GF-D8 (cell line): Measurements from ENCODE around the gene NFIA.
"Not testable (repeated sequence)": the region's sequence is repeated elsewhere in the genome, so short reads cannot be mapped to it uniquely, and the experiment has no call there.

Experiments
- DNase-seq: peaks from one replicate; lab custom pipeline; 2025; lab: John Stamatoyannopoulos, UW

NFIA gene

DNA sequence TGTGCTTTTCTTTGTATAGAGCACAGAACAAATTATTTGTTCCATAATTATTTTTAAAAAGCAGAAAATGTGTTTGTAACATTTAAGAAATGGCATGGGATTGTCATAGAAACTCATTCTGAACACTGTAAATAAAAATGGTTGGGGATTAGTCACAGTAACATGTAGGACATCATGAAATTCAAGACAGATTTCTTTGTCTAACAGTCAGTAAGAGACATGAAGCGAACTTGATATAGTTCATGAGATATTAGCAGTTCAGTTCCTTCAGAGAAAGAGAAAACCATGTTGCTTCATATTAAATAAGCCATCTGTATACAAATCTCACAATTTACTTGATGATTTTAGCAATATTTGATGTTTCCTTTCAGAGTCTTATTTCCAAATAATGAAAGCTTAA, 19.7 kb downstream of the NFIA start:
- DNase-seq, result no peak

GRCh38 chr1:61102621-61103020, 20.3 kb downstream of the NFIA start:
- no peak for DNase-seq

DNA sequence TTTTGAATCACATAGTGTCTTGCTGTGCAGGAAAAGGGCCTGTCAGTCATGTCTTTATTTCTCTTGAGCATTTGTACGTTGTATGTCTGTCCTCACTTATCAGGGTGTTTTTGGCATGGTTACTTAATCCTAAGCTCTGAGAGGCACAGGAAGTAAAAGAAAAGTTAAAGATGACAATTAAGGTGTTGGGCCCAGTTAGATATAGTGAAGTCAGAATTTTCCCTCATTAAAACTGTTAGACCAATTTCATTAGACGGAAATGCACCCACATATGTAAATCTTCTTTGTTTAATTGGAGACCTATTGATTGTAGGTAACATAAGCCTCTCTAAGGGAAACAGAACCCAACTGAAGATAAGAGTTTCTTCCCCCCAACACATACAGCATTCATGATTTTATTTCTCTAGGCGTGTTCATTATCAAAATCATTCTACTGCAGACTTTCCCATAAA, 21.9 kb downstream of the NFIA start:
- no peak for DNase-seq

DNA sequence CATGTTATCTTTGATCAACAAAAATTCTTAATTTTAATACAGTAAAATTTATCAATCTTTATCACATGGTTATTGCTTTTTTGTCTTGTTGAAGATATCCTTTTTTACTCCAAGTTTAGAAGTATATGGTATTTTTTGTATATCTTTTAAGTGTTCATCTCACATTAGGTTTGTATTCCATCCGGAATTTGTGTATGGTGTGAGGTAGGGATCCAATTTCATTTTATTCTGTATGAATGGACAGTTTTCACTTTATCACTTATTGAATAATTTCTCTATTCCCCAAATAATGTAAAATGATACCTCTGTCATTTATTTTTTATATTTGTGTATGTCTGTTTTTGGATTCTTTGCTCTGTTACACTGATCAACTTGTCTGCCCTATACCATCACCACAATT, 25.3 kb downstream of the NFIA start:
- no peak for DNase-seq

GRCh38 chr1:61109158-61109557, 26.8 kb downstream of the NFIA start:
- DNase-seq, result no peak

DNA sequence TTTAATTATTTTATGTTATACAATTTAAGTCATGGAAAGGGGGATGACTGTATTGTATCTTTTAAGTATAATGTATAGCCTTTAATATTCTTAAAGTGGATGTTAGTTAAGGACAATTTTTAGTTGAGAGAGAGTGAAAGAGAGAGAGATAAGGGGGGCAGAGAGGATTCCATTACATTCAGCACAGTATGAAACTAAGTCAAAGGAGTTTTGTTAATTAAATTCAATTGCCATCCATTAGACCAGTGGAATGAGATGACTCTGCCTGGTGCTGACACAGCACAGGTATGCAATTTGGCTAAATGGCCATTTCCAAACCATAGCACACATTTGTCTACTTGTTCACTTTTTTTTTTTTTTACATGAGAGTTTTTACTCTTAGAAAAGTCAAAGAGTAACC, 27.5 kb downstream of the NFIA start:
- DNase-seq, result no peak

DNA sequence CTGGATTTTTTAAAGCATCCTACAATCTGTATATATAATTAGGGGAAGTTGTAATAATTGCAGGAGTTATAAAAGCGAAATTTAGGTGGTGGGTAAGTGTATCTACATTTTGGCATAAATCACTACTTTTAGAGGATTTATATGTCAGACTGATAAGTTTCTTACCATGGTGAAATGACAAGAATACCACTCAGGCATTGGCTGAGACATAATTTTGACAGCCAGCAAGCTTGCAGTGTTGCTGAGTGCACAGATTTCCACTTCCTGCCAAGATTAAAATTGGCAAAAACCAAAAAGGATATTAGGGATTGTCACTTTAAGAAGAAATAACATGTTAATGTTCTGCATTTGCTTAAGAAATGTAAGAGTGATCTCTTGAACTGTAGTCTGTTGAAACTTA, 28.2 kb downstream of the NFIA start:
- DNase-seq, result no peak

- no peak for DNase-seq
These were observed 29.0 kb downstream of the NFIA start for GRCh38 chr1:61111084-61112004.

- no peak for DNase-seq
These were observed 32.0 kb downstream of the NFIA start for GRCh38 chr1:61114178-61114870.

DNA sequence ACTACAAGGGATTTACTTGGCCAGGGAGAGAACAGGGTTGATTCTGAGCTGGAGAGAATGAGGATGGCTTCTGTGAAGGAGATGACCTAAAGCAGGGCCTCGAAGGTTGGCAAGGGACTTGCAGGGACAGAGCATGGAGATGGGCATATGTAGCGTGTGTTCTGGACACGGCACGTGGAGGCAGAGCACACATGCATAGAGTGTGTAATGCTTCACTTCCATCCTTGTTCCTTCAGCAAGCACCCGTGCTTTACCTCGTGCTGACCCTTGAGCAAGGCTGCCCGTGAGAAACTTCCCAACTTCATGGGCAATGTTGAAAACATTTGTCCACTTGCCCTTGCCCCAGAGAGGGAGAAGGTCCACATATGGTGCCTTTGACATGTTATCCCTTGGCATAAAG, 33.1 kb downstream of the NFIA start:
- DNase-seq, result no peak

- DNase-seq, result no peak
These were observed 34.1 kb downstream of the NFIA start for GRCh38 chr1:61116421-61116820.

DNA sequence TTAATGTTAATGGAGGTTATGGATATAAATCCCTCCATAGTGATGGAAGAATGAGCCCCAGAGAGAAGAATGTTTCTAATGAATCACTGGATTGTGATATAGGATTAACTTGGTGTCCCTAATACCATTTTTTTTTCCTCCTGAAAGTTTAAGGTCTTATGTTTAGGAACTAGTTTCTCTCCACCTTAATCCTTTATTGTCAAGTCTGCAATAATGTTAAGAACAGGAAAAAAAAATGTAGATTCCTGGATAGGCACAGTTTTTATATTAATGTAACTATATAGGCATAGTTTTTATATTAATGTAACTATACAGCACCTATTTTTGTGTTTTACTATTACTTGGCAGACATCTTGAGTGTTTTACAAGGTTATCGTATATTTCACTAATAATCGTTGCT, 34.9 kb downstream of the NFIA start:
- no peak for DNase-seq

DNA sequence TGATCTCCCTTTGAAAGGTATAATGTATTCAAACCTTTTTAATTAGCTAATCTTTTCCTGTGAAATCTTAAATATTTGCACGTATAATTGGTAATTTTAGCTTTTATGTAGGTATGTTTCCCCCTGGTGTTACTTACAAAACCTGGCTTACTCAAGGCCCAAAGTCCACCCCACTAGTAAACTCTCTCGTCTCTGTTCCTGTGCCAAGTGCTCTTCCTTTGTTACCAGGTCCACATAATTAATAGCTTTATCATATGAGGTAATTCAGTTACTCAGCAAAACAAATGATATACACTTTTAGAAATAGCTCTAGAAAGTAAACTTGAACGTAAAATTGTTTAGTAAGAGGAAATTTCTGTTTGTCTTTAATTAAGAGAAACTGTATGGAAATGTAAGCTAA, 36.7 kb downstream of the NFIA start:
- no peak for DNase-seq

- no peak for DNase-seq
These were observed 38.0 kb downstream of the NFIA start for GRCh38 chr1:61120246-61120840.

DNA sequence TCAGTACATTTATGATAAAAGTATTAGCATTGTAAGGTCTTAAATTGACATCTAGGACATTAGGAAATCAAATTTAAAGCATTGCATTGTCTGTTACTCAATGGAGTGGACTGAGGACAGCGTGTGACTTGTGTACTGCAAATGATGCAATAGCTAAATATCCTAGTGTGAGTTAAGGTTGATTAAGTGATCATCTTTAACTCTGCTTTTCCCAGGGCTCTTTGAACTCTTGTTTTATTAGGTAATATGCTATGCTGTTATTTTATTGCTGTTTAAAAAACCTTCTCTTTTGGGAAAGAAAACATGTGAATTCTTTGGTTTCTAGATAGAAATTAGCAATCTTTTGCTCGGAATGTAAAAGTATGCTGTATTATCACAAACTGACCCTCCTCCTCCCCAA, 38.6 kb downstream of the NFIA start:
- DNase-seq, result no peak

DNA sequence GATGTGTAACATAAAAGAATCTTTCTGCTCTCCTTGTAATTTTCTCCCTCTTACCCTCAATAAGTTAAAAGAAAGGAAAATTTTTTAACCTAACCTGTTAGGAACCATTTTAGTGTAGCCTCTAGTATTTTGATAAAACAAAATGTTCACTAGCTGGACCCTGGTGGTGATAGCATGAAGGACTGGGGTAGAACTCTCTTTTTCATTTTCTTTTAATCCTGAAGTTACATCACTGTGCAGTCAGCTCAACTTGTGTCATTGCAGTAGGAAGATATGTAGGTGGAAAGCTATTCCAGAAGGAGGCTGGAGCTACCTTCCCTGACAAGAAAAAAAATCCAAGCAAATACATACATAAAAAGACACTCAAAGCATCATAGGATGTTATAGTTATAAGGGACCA, 39.3 kb downstream of the NFIA start:
- no peak for DNase-seq

GRCh38 chr1:61122389-61122788, 40.0 kb downstream of the NFIA start:
- DNase-seq, result no peak

GRCh38 chr1:61123326-61123725, 41.0 kb downstream of the NFIA start:
- DNase-seq, result no peak

GRCh38 chr1:61124078-61124477, 41.7 kb downstream of the NFIA start:
- DNase-seq, result no peak

DNA sequence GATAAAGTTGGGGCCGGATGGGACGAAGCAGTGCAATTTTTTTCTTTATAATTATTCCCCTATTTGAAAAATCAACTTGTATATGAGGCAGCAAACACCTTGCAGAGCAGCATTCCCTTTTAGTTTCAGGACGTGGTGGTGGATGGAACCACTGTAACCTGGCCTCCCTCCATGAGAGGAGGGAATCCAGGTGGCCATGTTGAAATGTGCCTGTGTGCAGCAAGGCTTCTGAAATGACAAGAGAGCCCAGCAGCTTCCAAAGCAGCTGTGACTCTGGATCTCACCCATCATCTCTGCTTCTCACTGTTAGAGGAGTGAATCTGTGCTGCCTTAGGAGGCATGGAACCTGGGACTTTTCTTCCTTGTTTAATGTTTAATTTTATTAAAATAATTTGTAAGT, 42.3 kb downstream of the NFIA start:
- DNase-seq, result no peak

DNA sequence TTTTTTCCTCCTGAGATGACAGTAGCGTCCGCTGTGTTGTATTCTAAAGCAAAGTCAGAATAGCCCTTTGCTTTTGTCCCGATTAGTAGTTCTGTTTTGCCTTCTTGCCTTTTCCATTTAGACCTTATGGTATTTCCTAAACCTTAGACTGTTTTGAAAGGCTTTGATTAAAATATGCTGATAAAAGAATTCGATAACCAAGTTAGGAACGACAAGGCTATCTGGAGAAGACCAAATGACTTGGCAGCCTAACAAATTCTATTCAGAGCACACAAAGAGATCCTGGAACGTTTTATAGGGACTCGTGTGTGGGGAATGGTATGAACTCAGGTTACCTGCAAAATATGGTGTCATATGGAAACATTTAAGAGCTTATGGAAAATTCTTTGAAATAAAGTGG, 42.9 kb downstream of the NFIA start:
- no peak for DNase-seq

DNA sequence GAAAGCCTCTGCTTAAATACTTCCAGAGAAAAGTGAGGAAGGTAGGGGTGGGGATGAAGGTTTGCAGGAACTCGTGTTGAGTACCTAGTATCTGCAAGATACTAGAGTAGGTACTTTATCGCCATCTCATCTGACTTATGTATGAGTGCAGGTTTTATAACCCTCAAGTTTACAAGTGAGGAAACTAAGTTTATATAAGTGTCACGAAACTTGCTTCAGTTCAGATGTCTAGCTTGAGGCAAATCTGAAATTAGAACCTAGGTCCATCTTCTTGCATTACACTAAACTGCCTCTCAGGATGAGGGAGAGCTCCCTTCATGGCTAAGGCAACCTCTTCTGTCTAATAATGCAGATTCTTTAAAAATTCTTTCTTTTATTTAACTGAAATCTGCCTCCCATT, 43.5 kb downstream of the NFIA start:
- DNase-seq, result no peak

- not testable (repeated sequence) for DNase-seq
These were observed 44.5 kb downstream of the NFIA start for GRCh38 chr1:61126843-61127242.
